ENCODE data around the gene TPPP.

The TPPP gene

GRCh38 chr5:645421-645820 lies 47.7 kb downstream of the TPPP start:
- no peak for TF ChIP-seq CTCF (conservative IDR thresholded peaks at IDR 0.05; ENCODE audit: low read depth)
- H3K27ac ChIP-seq, result no peak overlapping the region
- CTCF ChIA-PET, result no interaction called here
- POLR2A ChIA-PET (ENCODE audit: low non-redundant PET), result no interaction called here
- no peak for DNase-seq (ENCODE audit: low spot score)

- CTCF ChIA-PET, result no interaction called here
- no peak overlapping the region for H3K27ac ChIP-seq
- DNase-seq (ENCODE audit: low spot score), result no peak
- POLR2A ChIA-PET (ENCODE audit: low non-redundant PET), result no interaction called here
- no peak for TF ChIP-seq CTCF (conservative IDR thresholded peaks at IDR 0.05; ENCODE audit: low read depth)
These were observed 48.2 kb downstream of the TPPP start for GRCh38 chr5:644971-645370.

GRCh38 chr5:644509-644908 lies 48.6 kb downstream of the TPPP start:
- no peak overlapping the region for H3K27ac ChIP-seq
- POLR2A ChIA-PET (ENCODE audit: low non-redundant PET), result no interaction called here
- CTCF ChIA-PET, result no interaction called here
- TF ChIP-seq CTCF (conservative IDR thresholded peaks at IDR 0.05; ENCODE audit: low read depth), result no peak
- DNase-seq (ENCODE audit: low spot score), result no peak

GRCh38 chr5:643811-644271 lies 49.3 kb downstream of the TPPP start:
- no peak for TF ChIP-seq CTCF (conservative IDR thresholded peaks at IDR 0.05; ENCODE audit: low read depth)
- POLR2A ChIA-PET (ENCODE audit: low non-redundant PET), result no interaction called here
- no peak overlapping the region for H3K27ac ChIP-seq
- DNase-seq (ENCODE audit: low spot score), result no peak
- CTCF ChIA-PET, result interaction anchor here (0.6 kb wide), 1 partner anchor 373 kb away, joined by 4 read pairs; no protein-coding TSS in a partner anchor

DNA sequence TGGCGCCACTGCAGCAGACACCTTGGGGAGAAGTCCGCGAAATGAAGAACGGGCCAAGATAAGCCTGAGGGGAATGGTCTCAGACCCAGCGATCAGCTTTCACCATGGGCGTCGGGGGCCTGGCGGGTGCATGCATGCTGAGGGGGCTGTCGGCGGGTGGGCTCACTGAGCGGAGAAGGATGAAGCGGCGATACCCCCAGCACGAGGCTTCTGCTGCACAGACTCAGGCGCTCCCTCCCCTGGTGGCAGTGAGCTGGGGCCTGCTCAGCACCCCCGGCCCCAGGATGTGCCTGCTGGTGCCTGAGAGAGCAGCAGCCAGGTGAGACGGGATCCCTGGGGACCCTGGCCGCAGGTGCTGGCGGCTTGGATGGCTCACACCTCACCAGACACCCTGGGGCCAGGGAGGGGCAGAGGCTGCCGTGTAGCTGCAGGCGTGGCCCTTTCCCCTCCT lies 49.8 kb downstream of the TPPP start:
- DNase-seq (ENCODE audit: low spot score), result no peak
- H3K27ac ChIP-seq, result no peak overlapping the region
- no peak for TF ChIP-seq CTCF (conservative IDR thresholded peaks at IDR 0.05; ENCODE audit: low read depth)
- POLR2A ChIA-PET (ENCODE audit: low non-redundant PET), result no interaction called here
- CTCF ChIA-PET, result interaction anchor here (0.6 kb wide), 1 partner anchor 374 kb away, joined by 4 read pairs; no protein-coding TSS in a partner anchor

GRCh38 chr5:642481-642880 lies 50.7 kb downstream of the TPPP start:
- DNase-seq (ENCODE audit: low spot score), result no peak
- POLR2A ChIA-PET (ENCODE audit: low non-redundant PET), result no interaction called here

More at GRCh38 chr5:642481-642880, 50.7 kb downstream of the TPPP start:
- H3K27ac ChIP-seq, result no peak overlapping the region
- TF ChIP-seq CTCF (conservative IDR thresholded peaks at IDR 0.05; ENCODE audit: low read depth), result no peak
- CTCF ChIA-PET, result interaction anchor here (0.6 kb wide), 1 partner anchor 27 kb away, joined by 5 read pairs; no protein-coding TSS in a partner anchor

Measured in RWPE1 (cell line).